Measurements from ENCODE around the gene DCAF12.
"Not testable (repeated sequence)": the region's sequence is repeated elsewhere in the genome, so short reads cannot be mapped to it uniquely, and the experiment has no call there.

The DCAF12 gene

GRCh38 chr9:34126207-34127034 lies at the start of gene DCAF12:
Gene DCAF12, minus strand, starts transcription at chr9:34126698. Its CDS starts 267 bp downstream, at chr9:34126431.
- peak; percentile 89 for DNase-seq

- DNase-seq = no peak
Observed at GRCh38 chr9:34176089-34176488, 49.6 kb upstream of the DCAF12 start.

GRCh38 chr9:34171753-34172535 lies 45.4 kb upstream of the DCAF12 start:
- DNase-seq = peak; percentile 88

GRCh38 chr9:34170237-34170991 lies 43.9 kb upstream of the DCAF12 start:
- no peak for DNase-seq

- no peak for DNase-seq
Observed at GRCh38 chr9:34169125-34169524, 42.6 kb upstream of the DCAF12 start.

- DNase-seq = no peak
Observed at GRCh38 chr9:34163434-34163833, 36.9 kb upstream of the DCAF12 start.

- DNase-seq = no peak
Observed at GRCh38 chr9:34158362-34158869, 31.9 kb upstream of the DCAF12 start.

GRCh38 chr9:34157898-34158297 lies 31.4 kb upstream of the DCAF12 start:
- no peak for DNase-seq

- DNase-seq = no peak
Observed at GRCh38 chr9:34157318-34157717, 30.8 kb upstream of the DCAF12 start.

- no peak for DNase-seq
Observed at GRCh38 chr9:34154057-34154456, 27.6 kb upstream of the DCAF12 start.

- DNase-seq = no peak
Observed at GRCh38 chr9:34151398-34151797, 24.9 kb upstream of the DCAF12 start.

GRCh38 chr9:34145165-34145564 lies 18.7 kb upstream of the DCAF12 start:
- no peak for DNase-seq

GRCh38 chr9:34143116-34143515 lies 16.6 kb upstream of the DCAF12 start:
- DNase-seq = no peak

GRCh38 chr9:34140853-34141252 lies 14.4 kb upstream of the DCAF12 start:
- DNase-seq = no peak

- no peak for DNase-seq
Observed at GRCh38 chr9:34139477-34140146, 13.1 kb upstream of the DCAF12 start.

GRCh38 chr9:34138644-34139043 lies 12.1 kb upstream of the DCAF12 start:
- DNase-seq = not testable (repeated sequence)

- no peak for DNase-seq
Observed at GRCh38 chr9:34134521-34134920, 8.0 kb upstream of the DCAF12 start.

- no peak for DNase-seq
Observed at GRCh38 chr9:34133436-34133949, 7.0 kb upstream of the DCAF12 start.

GRCh38 chr9:34131571-34131970 lies 5.1 kb upstream of the DCAF12 start:
- no peak for DNase-seq

GRCh38 chr9:34127035-34127948 lies 794 bp upstream of the DCAF12 start:
- no peak for DNase-seq

GRCh38 chr9:34125681-34126206 lies 754 bp downstream of the DCAF12 start:
- no peak for DNase-seq
